T-helper 17 cell (primary cell): ENCODE measurements around the gene CNTNAP5. TPM values are rescaled to one million over a fixed set of nuclear protein-coding genes. Genes with fewer than 3 reads are reported as not detected.

Source experiments
- ATAC-seq: fragments of 150-1000 bp; cut with Tn5 transposase; 2 replicates; pipeline ENCODE4 v1.10.0; 2021; ENCODE audit warnings: mild to moderate bottlenecking, moderate library complexity
- DNase-seq, 3 donors: peaks; one replicate each; pipeline versions ENCODE4 v3.0.0 to v3.0.0-alpha.2; 2020 to 2021
- H3K9me3 ChIP-seq: one replicate; pipeline ENCODE4 v1.7.0; 2013; ENCODE audit warnings: low read length, mild to moderate bottlenecking; ENCODE audit not compliant: control insufficient read depth, poor library complexity, severe bottlenecking
- H3K27ac Mint-ChIP-seq: one replicate; pipeline ENCODE4 v1.8.0; 2022; ENCODE audit warnings: mild to moderate bottlenecking, moderate library complexity, mixed read lengths
- H3K27me3 Mint-ChIP-seq: one replicate; pipeline ENCODE4 v1.8.0; 2022; ENCODE audit warnings: mixed read lengths
- H3K36me3 Mint-ChIP-seq: one replicate; pipeline ENCODE4 v1.8.0; 2022; ENCODE audit warnings: low read depth, mixed read lengths
- H3K4me1 Mint-ChIP-seq: one replicate; pipeline ENCODE4 v1.8.0; 2022; ENCODE audit warnings: mild to moderate bottlenecking, mixed read lengths
- H3K4me3 Mint-ChIP-seq: one replicate; pipeline ENCODE4 v1.8.0; 2022; ENCODE audit warnings: mild to moderate bottlenecking, moderate library complexity, mixed read lengths
- total RNA-seq, 4 donors: library from RNA in 2 of 4; stranded (reverse) in 2 of 4; gene quantifications; one replicate each; pipeline ENCODE4 v1.2.3 and lab custom pipeline; 2022 to 2026

Gene CNTNAP5
- total RNA-seq, 2 donors from 2014 or later = not detected

GRCh38 chr2:124310671-124311070 lies 285.6 kb downstream of the CNTNAP5 start:
- ATAC-seq (no peak), DNase-seq (no peak)
- Mint-ChIP-seq H3K4me3 (no peak overlapping the region), H3K4me1 (no peaks in the 10 kb centered on the region), H3K27me3 (no peaks in the 10 kb centered on the region), H3K36me3 (no peaks in the 10 kb centered on the region), H3K27ac (no peak overlapping the region)
- no peaks in the 10 kb centered on the region for H3K9me3 ChIP-seq

- Mint-ChIP-seq H3K36me3 (no peaks in the 10 kb centered on the region), H3K27me3 (no peaks in the 10 kb centered on the region), H3K4me1 (no peaks in the 10 kb centered on the region), H3K27ac (no peak overlapping the region), H3K4me3 (no peak overlapping the region)
- no peak for DNase-seq
- ATAC-seq = no peak
- H3K9me3 ChIP-seq = no peaks in the 10 kb centered on the region
Measured at GRCh38 chr2:124314084-124314483, 289.0 kb downstream of the CNTNAP5 start.

- Mint-ChIP-seq H3K27ac (no peak overlapping the region), H3K36me3 (no peaks in the 10 kb centered on the region), H3K4me1 (no peaks in the 10 kb centered on the region), H3K27me3 (no peaks in the 10 kb centered on the region), H3K4me3 (no peak overlapping the region)
- no peak for ATAC-seq
- no peak for DNase-seq
- no peaks in the 10 kb centered on the region for H3K9me3 ChIP-seq
Measured at GRCh38 chr2:124315221-124315880, 290.3 kb downstream of the CNTNAP5 start.

- no peaks in the 10 kb centered on the region for H3K36me3 Mint-ChIP-seq
- no peak overlapping the region for H3K4me3 Mint-ChIP-seq
- H3K4me1 Mint-ChIP-seq = no peaks in the 10 kb centered on the region
- H3K27me3 Mint-ChIP-seq = no peaks in the 10 kb centered on the region
- ATAC-seq (no peak), DNase-seq (no peak)
- H3K9me3 ChIP-seq = no peaks in the 10 kb centered on the region
- no peak overlapping the region for H3K27ac Mint-ChIP-seq
Measured at GRCh38 chr2:124316133-124316532, 291.0 kb downstream of the CNTNAP5 start.

GRCh38 chr2:124316881-124317605 lies 292.0 kb downstream of the CNTNAP5 start:
- ATAC-seq (no peak), DNase-seq (no peak)
- Mint-ChIP-seq H3K27me3 (no peaks in the 10 kb centered on the region), H3K4me3 (no peak overlapping the region), H3K27ac (no peak overlapping the region), H3K4me1 (no peaks in the 10 kb centered on the region), H3K36me3 (no peaks in the 10 kb centered on the region)
- H3K9me3 ChIP-seq = no peaks in the 10 kb centered on the region

GRCh38 chr2:124317628-124318027 lies 292.5 kb downstream of the CNTNAP5 start:
- H3K9me3 ChIP-seq = no peaks in the 10 kb centered on the region
- Mint-ChIP-seq H3K4me3 (no peak overlapping the region), H3K27me3 (no peaks in the 10 kb centered on the region), H3K4me1 (no peaks in the 10 kb centered on the region), H3K27ac (no peak overlapping the region), H3K36me3 (no peaks in the 10 kb centered on the region)
- DNase-seq = no peak
- ATAC-seq = no peak

- H3K4me1 Mint-ChIP-seq = no peaks in the 10 kb centered on the region
- no peaks in the 10 kb centered on the region for H3K27me3 Mint-ChIP-seq
- ATAC-seq (no peak), DNase-seq (no peak)
- no peak overlapping the region for H3K27ac Mint-ChIP-seq
- no peaks in the 10 kb centered on the region for H3K9me3 ChIP-seq
- H3K36me3 Mint-ChIP-seq = no peaks in the 10 kb centered on the region
- H3K4me3 Mint-ChIP-seq = no peak overlapping the region
Measured at GRCh38 chr2:124318913-124319312, 293.8 kb downstream of the CNTNAP5 start.

- DNase-seq = no peak
- H3K9me3 ChIP-seq = no peaks in the 10 kb centered on the region
- no peak for ATAC-seq
- Mint-ChIP-seq H3K4me1 (no peaks in the 10 kb centered on the region), H3K27me3 (no peaks in the 10 kb centered on the region), H3K27ac (no peak overlapping the region), H3K4me3 (no peak overlapping the region), H3K36me3 (no peaks in the 10 kb centered on the region)
Measured at GRCh38 chr2:124319577-124319976, 294.5 kb downstream of the CNTNAP5 start.

- H3K4me3 Mint-ChIP-seq = no peak overlapping the region
- H3K4me1 Mint-ChIP-seq = no peaks in the 10 kb centered on the region
- no peaks in the 10 kb centered on the region for H3K27me3 Mint-ChIP-seq
- H3K36me3 Mint-ChIP-seq = no peaks in the 10 kb centered on the region
- DNase-seq = no peak
- no peak for ATAC-seq
- H3K9me3 ChIP-seq = no peaks in the 10 kb centered on the region
- H3K27ac Mint-ChIP-seq = no peak overlapping the region
Measured at GRCh38 chr2:124320051-124320688, 295.1 kb downstream of the CNTNAP5 start.

GRCh38 chr2:124323321-124323720 lies 298.2 kb downstream of the CNTNAP5 start:
- no peaks in the 10 kb centered on the region for H3K36me3 Mint-ChIP-seq
- H3K27me3 Mint-ChIP-seq = no peaks in the 10 kb centered on the region
- H3K4me1 Mint-ChIP-seq = no peaks in the 10 kb centered on the region
- H3K9me3 ChIP-seq = no peaks in the 10 kb centered on the region
- no peak for DNase-seq
- H3K4me3 Mint-ChIP-seq = no peak overlapping the region
- ATAC-seq = no peak
- H3K27ac Mint-ChIP-seq = no peak overlapping the region

GRCh38 chr2:124325667-124326440 lies 300.8 kb downstream of the CNTNAP5 start:
- Mint-ChIP-seq H3K27me3 (no peaks in the 10 kb centered on the region), H3K27ac (no peak overlapping the region), H3K4me1 (no peaks in the 10 kb centered on the region), H3K4me3 (no peak overlapping the region), H3K36me3 (no peaks in the 10 kb centered on the region)
- ATAC-seq = no peak
- H3K9me3 ChIP-seq = no peaks in the 10 kb centered on the region
- no peak for DNase-seq

GRCh38 chr2:124327303-124327702 lies 302.2 kb downstream of the CNTNAP5 start:
- Mint-ChIP-seq H3K4me3 (no peak overlapping the region), H3K36me3 (no peaks in the 10 kb centered on the region), H3K4me1 (no peaks in the 10 kb centered on the region), H3K27ac (no peak overlapping the region), H3K27me3 (no peaks in the 10 kb centered on the region)
- DNase-seq = no peak
- no peak for ATAC-seq
- no peaks in the 10 kb centered on the region for H3K9me3 ChIP-seq

GRCh38 chr2:124328397-124328796 lies 303.3 kb downstream of the CNTNAP5 start:
- H3K27me3 Mint-ChIP-seq = no peaks in the 10 kb centered on the region
- no peak overlapping the region for H3K4me3 Mint-ChIP-seq
- H3K4me1 Mint-ChIP-seq = no peaks in the 10 kb centered on the region
- no peak overlapping the region for H3K27ac Mint-ChIP-seq
- no peaks in the 10 kb centered on the region for H3K9me3 ChIP-seq
- ATAC-seq (no peak), DNase-seq (no peak)
- no peaks in the 10 kb centered on the region for H3K36me3 Mint-ChIP-seq
